Testis (tissue), 2 donors: ENCODE results near the gene ARHGAP26.

Experiments used
- CTCF ChIP-seq, 3 experiments: fragments of 450-650 bp in 2 of 3; fragments of 200-600 bp in 1 of 3; sonication (generic) in 1 of 3; IDR thresholded peaks; one replicate each; pipeline ENCODE4 v1.5.1; 2016 to 2019; ENCODE audit warnings: antibody characterized with exemption in 3 of 3, mild to moderate bottlenecking in 2 of 3, moderate library complexity in 1 of 3
- POLR2A ChIP-seq: fragments of 450-650 bp; IDR thresholded peaks from one replicate; pipeline ENCODE4 v1.6.1; 2017; ENCODE audit warnings: antibody characterized with exemption, mild to moderate bottlenecking, moderate library complexity

- TF ChIP-seq POLR2A, result no peak
- TF ChIP-seq CTCF (IDR thresholded peaks at IDR 0.05), result no peak
Observed at GRCh38 chr5:143225511-143225910, 455.3 kb downstream of the ARHGAP26 start.
